HG02588 (cell line): Measurements from ENCODE around the gene FAM110D.

ENCODE experiments used
- ATAC-seq: cut with Tn5 transposase; IDR thresholded peaks from one replicate; pipeline ENCODE4 v1.9.1; 2021; ENCODE audit warnings: mild to moderate bottlenecking, moderate library complexity; ENCODE audit not compliant: unreplicated experiment

The FAM110D gene

DNA sequence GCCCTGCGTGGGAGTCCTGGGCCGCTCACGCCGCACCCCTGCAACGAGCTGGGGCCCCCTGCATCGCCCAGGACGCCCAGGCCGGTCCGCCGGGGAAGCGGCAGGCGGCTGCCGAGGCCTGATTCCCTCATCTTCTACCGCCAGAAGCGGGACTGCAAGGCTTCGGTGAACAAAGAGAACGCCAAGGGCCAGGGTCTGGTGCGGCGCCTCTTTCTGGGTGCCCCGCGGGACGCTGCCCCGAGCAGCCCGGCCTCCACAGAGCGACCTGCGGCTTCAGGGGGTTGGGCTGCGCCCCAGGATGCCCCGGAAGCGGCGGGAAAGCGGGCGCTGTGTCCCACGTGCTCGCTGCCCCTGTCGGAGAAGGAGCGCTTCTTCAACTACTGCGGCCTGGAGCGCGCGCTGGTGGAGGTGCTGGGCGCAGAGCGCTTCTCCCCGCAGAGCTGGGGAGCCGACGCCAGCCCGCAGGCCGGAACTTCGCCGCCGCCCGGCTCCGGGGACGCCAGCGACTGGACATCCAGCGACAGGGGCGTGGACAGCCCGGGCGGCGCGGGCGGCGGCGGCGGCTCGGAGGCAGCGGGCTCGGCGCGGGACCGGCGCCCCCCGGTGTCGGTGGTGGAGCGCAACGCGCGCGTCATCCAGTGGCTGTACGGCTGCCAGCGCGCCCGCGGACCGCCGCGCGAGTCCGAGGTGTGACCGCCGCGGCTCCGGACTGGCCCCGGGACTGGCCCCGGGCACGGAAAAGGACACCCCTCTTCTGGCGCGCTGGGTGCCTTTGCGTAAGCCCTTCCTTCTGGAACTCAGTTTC is 2.7 kb downstream of the FAM110D start:
- ATAC-seq = no peak

DNA sequence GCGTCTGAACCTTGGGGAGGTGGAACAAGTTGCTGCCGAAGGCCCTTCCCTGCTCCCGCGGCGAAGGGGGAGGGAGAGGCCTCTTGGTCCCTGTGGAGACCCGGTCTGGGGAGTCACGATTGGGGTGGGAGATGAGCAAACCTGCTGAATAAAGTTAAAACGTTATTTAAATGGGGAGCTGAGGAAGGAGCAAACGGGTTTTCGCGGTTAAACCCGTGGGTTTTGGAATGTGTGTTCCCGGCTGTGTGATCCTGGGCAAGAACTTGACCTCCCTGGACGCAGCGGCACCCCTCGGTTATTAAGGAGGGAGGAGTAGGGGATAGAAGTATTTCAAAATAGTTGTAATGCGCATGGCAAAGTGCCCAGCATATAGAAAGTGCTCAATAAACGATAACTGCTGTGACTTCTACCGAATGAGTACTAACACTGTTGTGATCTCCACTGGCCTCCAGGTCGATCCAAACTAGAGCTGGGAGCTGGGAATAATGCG is 3.4 kb downstream of the FAM110D start:
- ATAC-seq = no peak

GRCh38 chr1:26163684-26164035 is 4.8 kb downstream of the FAM110D start:
- no peak for ATAC-seq

GRCh38 chr1:26164036-26164860 is 5.4 kb downstream of the FAM110D start:
- no peak for ATAC-seq

DNA sequence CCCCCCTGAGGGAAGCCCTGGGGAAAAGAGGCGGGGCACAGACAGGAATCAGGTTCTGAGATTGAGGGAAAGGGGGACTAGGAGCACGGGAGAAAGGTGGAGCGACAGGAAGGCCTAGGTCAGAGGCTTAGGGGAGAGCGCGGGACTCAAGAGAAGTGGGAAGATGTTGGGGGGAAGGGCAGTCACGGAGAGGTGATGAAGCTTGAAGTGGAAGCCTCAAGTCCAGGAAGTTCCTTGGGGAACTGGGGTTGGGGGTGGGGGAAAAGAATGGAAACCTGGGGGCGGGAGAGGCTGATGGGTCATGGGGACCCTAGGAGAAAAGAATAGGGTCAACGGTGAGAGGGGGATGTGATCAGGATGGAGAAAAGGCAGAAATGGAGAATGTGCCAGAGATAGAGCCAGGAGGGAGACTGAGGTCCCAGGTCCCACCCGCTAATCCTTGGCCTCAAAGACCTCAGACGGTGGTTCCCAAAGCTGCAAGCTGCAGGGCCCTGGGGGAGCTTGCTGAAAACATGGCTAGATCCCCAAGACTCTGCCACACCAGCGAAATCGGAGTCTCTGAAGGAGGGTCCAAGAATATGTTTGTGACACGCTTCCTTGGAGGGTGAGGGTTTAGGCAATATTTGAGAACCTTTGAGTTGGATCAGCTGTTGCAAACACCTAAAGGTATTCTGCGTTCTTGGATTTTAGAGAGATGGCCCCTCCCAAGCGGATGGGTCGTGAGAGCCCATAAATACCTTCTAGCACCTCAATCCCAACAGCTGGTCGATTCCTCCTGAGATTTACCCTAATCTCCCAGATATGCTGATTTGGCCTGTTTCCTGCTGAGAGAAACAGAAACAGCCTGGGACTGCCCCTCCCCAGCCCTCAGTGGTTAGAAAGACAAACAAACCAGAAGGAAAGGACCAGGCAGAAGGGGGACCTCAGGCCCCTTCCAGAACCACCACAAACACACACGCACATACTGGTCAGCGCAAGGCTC is 6.3 kb downstream of the FAM110D start:
- no peak for ATAC-seq

GRCh38 chr1:26166719-26167281 is 7.9 kb downstream of the FAM110D start:
- no peak for ATAC-seq

GRCh38 chr1:26168410-26169197 is 9.7 kb downstream of the FAM110D start, which contains the start of gene C1orf232:
Gene C1orf232, minus strand, starts transcription at chr1:26168963. Its CDS starts 464 bp downstream, at chr1:26168499.
- no peak for ATAC-seq

GRCh38 chr1:26169198-26169554 is 10.3 kb downstream of the FAM110D start:
- ATAC-seq = no peak

DNA sequence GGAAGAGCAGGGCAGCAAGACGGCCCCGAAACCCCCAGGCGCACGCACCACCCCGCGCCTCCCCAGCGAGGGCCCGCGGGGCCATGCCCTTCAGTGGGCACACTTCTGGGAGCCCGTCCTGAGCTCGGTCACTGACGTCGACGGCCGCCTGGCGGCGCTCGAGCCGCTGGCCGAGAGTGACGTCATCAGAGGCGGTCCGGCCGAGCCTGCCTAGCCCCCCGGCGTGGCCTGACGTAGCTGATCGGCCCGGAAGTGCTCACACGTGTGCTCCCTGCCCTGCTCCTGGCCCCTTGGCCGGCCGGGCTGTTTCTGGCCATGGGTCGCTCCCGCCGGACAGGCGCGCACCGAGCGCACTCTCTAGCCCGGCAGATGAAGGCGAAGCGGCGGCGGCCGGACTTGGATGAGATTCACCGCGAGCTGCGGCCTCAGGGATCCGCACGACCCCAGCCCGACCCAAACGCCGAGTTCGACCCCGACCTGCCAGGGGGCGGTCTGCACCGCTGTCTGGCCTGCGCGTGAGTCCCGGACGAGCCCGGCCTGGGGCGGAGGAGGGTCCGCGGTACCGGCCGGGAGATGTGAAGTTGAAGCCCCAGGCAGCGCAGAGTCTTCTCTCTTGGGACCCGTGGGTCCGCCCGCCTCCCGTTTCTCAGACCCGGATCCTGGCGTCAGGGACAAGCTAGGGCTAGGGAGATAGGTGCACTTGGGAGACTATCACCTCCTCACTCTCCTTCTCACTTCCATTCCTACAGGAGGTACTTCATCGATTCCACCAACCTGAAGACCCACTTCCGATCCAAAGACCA is 11.0 kb downstream of the FAM110D start, which contains the start of gene ZNF593:
Gene ZNF593 (plus strand): TSS at position 240 of the 803 bp plus-strand sequence. CDS start 76 bp downstream, at position 316.
- peak; percentile 91 for ATAC-seq

DNA sequence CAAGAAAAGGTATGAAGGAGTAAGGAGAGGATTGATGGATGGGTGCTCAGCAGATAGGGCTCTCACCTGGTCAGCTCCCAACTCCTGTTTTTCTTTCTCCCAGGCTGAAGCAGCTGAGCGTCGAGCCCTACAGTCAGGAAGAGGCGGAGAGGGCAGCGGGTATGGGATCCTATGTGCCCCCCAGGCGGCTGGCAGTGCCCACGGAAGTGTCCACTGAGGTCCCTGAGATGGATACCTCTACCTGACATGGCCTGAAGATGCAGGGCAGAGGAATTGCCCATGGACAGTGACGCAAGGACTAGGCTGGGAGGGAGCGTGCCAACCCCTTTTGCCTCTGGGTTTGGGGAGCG is 11.6 kb downstream of the FAM110D start:
- ATAC-seq = no peak

- ATAC-seq = no peak
Observed at GRCh38 chr1:26171084-26172072, 12.5 kb downstream of the FAM110D start, which contains the start of gene ZNF593OS. Gene ZNF593OS, minus strand, starts transcription at chr1:26171832. Its CDS starts 171 bp downstream, at chr1:26171661.

DNA sequence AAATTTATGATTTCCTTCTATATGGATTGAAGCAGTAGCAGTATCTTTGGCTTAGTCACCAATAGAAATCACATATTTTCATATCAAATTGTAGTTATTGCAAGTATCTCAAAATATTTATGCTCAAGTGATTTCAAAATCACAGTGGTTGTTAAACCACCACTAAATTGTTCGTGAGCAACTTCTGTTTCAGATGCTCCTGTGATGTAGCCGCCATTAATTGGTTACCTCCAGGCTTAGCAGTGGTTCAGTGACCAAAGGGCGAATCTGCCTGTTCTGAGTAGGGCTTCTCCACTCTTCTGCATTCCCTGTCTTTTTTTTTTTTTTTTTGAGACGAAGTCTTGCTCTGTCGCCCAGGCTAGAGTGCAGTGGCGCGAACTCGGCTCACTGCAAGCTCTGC is 16.5 kb downstream of the FAM110D start:
- no peak for ATAC-seq

GRCh38 chr1:26177182-26177684 is 18.4 kb downstream of the FAM110D start, which contains the start of gene CNKSR1:
Gene CNKSR1, plus strand, starts transcription at chr1:26177491. Its CDS starts 57 bp downstream, at chr1:26177548.
- ATAC-seq = no peak

DNA sequence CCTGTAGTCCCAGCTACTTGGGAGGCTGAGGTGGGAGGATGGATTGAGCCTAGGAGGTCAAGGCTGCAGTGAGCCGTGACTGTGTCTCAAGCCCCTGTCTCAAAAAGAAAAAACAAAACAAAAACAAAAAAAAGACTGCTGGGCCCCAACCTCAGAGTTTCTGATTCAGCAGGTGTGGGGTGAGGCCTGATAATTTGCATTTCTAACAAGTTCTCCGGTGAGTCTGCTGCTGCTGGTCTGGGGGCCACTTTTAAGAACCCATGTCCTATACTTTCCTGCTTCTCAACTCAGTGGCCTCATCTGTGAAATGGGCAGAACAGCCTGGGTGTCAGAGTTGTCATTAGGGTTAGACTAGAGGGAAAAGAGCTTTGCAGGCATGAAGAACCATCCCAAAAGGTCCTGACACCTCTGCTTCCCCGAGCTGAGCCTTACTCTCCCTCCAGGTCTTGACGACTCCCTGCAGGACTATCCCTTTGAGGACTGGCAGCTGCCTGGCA is 21.2 kb downstream of the FAM110D start:
- no peak for ATAC-seq

- ATAC-seq = no peak
Observed at GRCh38 chr1:26181586-26182382, 22.9 kb downstream of the FAM110D start.

GRCh38 chr1:26182383-26182696 is 23.5 kb downstream of the FAM110D start:
- ATAC-seq = no peak
